ENCODE data around the gene MYH3.

MYH3 gene

GRCh38 chr17:10598621-10599020, 58.5 kb downstream of the MYH3 start:
- H3K9me3 ChIP-seq (ENCODE audit: control insufficient read depth, insufficient read depth, low read length), result no peaks in the 10 kb centered on the region
- no peaks in the 10 kb centered on the region for H3K79me2 ChIP-seq (ENCODE audit: control insufficient read depth, low read length)
- no peak overlapping the region for H3K4me3 ChIP-seq (ENCODE audit: low read length)
- H3K9me2 ChIP-seq (replicated peaks; ENCODE audit: control insufficient read depth, low read length), result no peaks in the 10 kb centered on the region
- no peaks in the 10 kb centered on the region for H3K36me3 ChIP-seq (ENCODE audit: control insufficient read depth, low read length)
- H3F3A ChIP-seq (ENCODE audit: control insufficient read depth, insufficient read depth), result no peaks in the 10 kb centered on the region
- H3K27me3 ChIP-seq (ENCODE audit: control insufficient read depth, low read length), result 0 out of 2 replicates have a peak, but pooled peaks cover 2% of the 10 kb centered on the region
- H4K20me1 ChIP-seq (ENCODE audit: control insufficient read depth, insufficient read depth, low read depth, low read length), result no peaks in the 10 kb centered on the region
- no peaks in the 10 kb centered on the region for H3K4me1 ChIP-seq (ENCODE audit: control insufficient read depth, low read length)
- no peak overlapping the region for H3K4me2 ChIP-seq (ENCODE audit: low read length)
- TF ChIP-seq CTCF (IDR thresholded peaks at IDR 0.05; ENCODE audit: low read depth, low read length, poor library complexity, severe bottlenecking), result no peak
- TF ChIP-seq EZH2phosphoT487 (IDR thresholded peaks at IDR 0.05; ENCODE audit: borderline replicate concordance, low read length), result no peak
- no peak overlapping the region for H3K27ac ChIP-seq (ENCODE audit: low read depth, low read length)

GRCh38 chr17:10589553-10590145, 67.5 kb downstream of the MYH3 start:
- Histone ChIP-seq H3K36me3 (ENCODE audit: control insufficient read depth, low read length) (no peaks in the 10 kb centered on the region), H3K4me2 (ENCODE audit: low read length) (no peak overlapping the region), H3K9me2 (replicated peaks; ENCODE audit: control insufficient read depth, low read length) (no peaks in the 10 kb centered on the region), H3F3A (ENCODE audit: control insufficient read depth, insufficient read depth) (no peaks in the 10 kb centered on the region), H3K4me1 (ENCODE audit: control insufficient read depth, low read length) (no peaks in the 10 kb centered on the region), H3K79me2 (ENCODE audit: control insufficient read depth, low read length) (no peaks in the 10 kb centered on the region), H3K4me3 (ENCODE audit: low read length) (no peak overlapping the region), H4K20me1 (ENCODE audit: control insufficient read depth, insufficient read depth, low read depth, low read length) (no peaks in the 10 kb centered on the region), H3K9me3 (ENCODE audit: control insufficient read depth, insufficient read depth, low read length) (no peaks in the 10 kb centered on the region), H3K27me3 (ENCODE audit: control insufficient read depth, low read length) (no peaks in the 10 kb centered on the region), H3K27ac (ENCODE audit: low read depth, low read length) (no peak overlapping the region)
- no peak for TF ChIP-seq CTCF (IDR thresholded peaks at IDR 0.05; ENCODE audit: low read depth, low read length, poor library complexity, severe bottlenecking)
- TF ChIP-seq EZH2phosphoT487 (IDR thresholded peaks at IDR 0.05; ENCODE audit: borderline replicate concordance, low read length), result no peak

- Histone ChIP-seq H3K27ac (ENCODE audit: low read depth, low read length) (no peak overlapping the region), H3K4me1 (ENCODE audit: control insufficient read depth, low read length) (no peaks in the 10 kb centered on the region)
- TF ChIP-seq CTCF (IDR thresholded peaks at IDR 0.05; ENCODE audit: low read depth, low read length, poor library complexity, severe bottlenecking), result no peak
- TF ChIP-seq EZH2phosphoT487 (IDR thresholded peaks at IDR 0.05; ENCODE audit: borderline replicate concordance, low read length), result no peak
Observed at GRCh38 chr17:10585529-10585928, 71.6 kb downstream of the MYH3 start.

More at GRCh38 chr17:10585529-10585928, 71.6 kb downstream of the MYH3 start:
- no peaks in the 10 kb centered on the region for H4K20me1 ChIP-seq (ENCODE audit: control insufficient read depth, insufficient read depth, low read depth, low read length)
- no peaks in the 10 kb centered on the region for H3K79me2 ChIP-seq (ENCODE audit: control insufficient read depth, low read length)
- H3K9me3 ChIP-seq (ENCODE audit: control insufficient read depth, insufficient read depth, low read length), result no peaks in the 10 kb centered on the region
- no peaks in the 10 kb centered on the region for H3K36me3 ChIP-seq (ENCODE audit: control insufficient read depth, low read length)
- no peaks in the 10 kb centered on the region for H3K9me2 ChIP-seq (replicated peaks; ENCODE audit: control insufficient read depth, low read length)
- H3K4me2 ChIP-seq (ENCODE audit: low read length), result no peak overlapping the region
- H3K4me3 ChIP-seq (ENCODE audit: low read length), result no peak overlapping the region
- no peaks in the 10 kb centered on the region for H3F3A ChIP-seq (ENCODE audit: control insufficient read depth, insufficient read depth)
- no peaks in the 10 kb centered on the region for H3K27me3 ChIP-seq (ENCODE audit: control insufficient read depth, low read length)

Data from DOHH2 (cell line).